ENCODE measurements around the gene CKAP5.

Gene CKAP5

GRCh38 chr11:46726206-46726862 lies 119.7 kb downstream of the CKAP5 start:
- DNase-seq (ENCODE audit: low read depth in 2 of 2): no peak
- TF ChIP-seq CTCF (IDR thresholded peaks at IDR 0.05; ENCODE audit: low read depth, low read length): no peak
- no peak overlapping the region for H3K4me3 ChIP-seq (replicated peaks in 1 of 2; ENCODE audit: low read depth in 2 of 2, low read length in 2 of 2)

GRCh38 chr11:46725338-46726205 lies 120.5 kb downstream of the CKAP5 start:
- H3K4me3 ChIP-seq (replicated peaks in 1 of 2; ENCODE audit: low read depth in 2 of 2, low read length in 2 of 2): no peak overlapping the region
- no peak for TF ChIP-seq CTCF (IDR thresholded peaks at IDR 0.05; ENCODE audit: low read depth, low read length)
- DNase-seq (ENCODE audit: low read depth in 2 of 2): no peak

GRCh38 chr11:46724088-46724487 lies 122.0 kb downstream of the CKAP5 start:
- no peak for DNase-seq (ENCODE audit: low read depth in 2 of 2)
- TF ChIP-seq CTCF (IDR thresholded peaks at IDR 0.05; ENCODE audit: low read depth, low read length): no peak
- H3K4me3 ChIP-seq (replicated peaks in 1 of 2; ENCODE audit: low read depth in 2 of 2, low read length in 2 of 2): no peak overlapping the region

GRCh38 chr11:46723359-46723680 lies 122.8 kb downstream of the CKAP5 start:
- H3K4me3 ChIP-seq (replicated peaks in 1 of 2; ENCODE audit: low read depth in 2 of 2, low read length in 2 of 2): no peak overlapping the region
- TF ChIP-seq CTCF (IDR thresholded peaks at IDR 0.05; ENCODE audit: low read depth, low read length): no peak
- DNase-seq (ENCODE audit: low read depth in 2 of 2): no peak

- no peak overlapping the region for H3K4me3 ChIP-seq (replicated peaks in 1 of 2; ENCODE audit: low read depth in 2 of 2, low read length in 2 of 2)
- no peak for TF ChIP-seq CTCF (IDR thresholded peaks at IDR 0.05; ENCODE audit: low read depth, low read length)
- DNase-seq (ENCODE audit: low read depth in 2 of 2): no peak
These were observed 123.3 kb downstream of the CKAP5 start for GRCh38 chr11:46722566-46723358.

DNA sequence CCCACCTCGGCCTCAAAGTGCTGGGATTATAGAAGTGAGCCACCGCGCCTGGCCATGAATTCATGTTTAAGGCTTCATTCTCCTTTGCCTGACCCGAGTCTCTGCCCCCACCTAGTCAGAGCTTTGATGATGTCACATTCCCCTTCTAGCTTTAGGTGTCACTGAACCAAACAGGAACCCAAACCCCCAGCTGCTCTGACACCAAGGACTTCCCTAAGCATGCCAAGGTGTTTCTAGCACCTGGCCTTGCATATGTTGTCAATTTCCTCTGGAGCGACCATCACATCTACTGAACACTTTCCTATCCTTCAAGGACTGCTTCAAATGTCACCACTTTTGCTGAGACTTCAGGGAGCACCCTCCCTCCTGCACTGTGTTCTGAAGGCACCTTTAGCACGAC lies 124.8 kb downstream of the CKAP5 start:
- no peak for DNase-seq (ENCODE audit: low read depth in 2 of 2)
- H3K4me3 ChIP-seq (replicated peaks in 1 of 2; ENCODE audit: low read depth in 2 of 2, low read length in 2 of 2): no peak overlapping the region
- no peak for TF ChIP-seq CTCF (IDR thresholded peaks at IDR 0.05; ENCODE audit: low read depth, low read length)
